HUES64 (cell line): ENCODE measurements around the gene SNX2.

ENCODE experiments used
- H3K27ac ChIP-seq: 2 replicates; pipeline ENCODE4 v1.7.0; 2013; ENCODE audit warnings: low read depth, low read length, inconsistent platforms
- H3K27me3 ChIP-seq: 2 replicates; pipeline ENCODE4 v1.6.1; 2013; ENCODE audit warnings: mild to moderate bottlenecking, low read length; ENCODE audit not compliant: insufficient read depth
- H3K36me3 ChIP-seq: 2 replicates; pipeline ENCODE4 v1.6.1; 2013; ENCODE audit warnings: mild to moderate bottlenecking, low read length; ENCODE audit not compliant: insufficient read depth
- H3K4me1 ChIP-seq: 2 replicates; pipeline ENCODE4 v1.6.1; 2013; ENCODE audit warnings: mild to moderate bottlenecking, low read length, moderate library complexity; ENCODE audit not compliant: insufficient read depth
- H3K4me3 ChIP-seq: 2 replicates; pipeline ENCODE4 v1.5.1; 2013; ENCODE audit warnings: mild to moderate bottlenecking, low read length, moderate library complexity
- H3K9ac ChIP-seq: 2 replicates; pipeline ENCODE4 v1.6.1; 2013; ENCODE audit warnings: mild to moderate bottlenecking, low read depth, low read length
- H3K9me3 ChIP-seq: 2 replicates; pipeline ENCODE4 v1.6.1; 2013; ENCODE audit warnings: low read depth, low read length; ENCODE audit not compliant: insufficient read depth
- WGBS: fragments of 150-250, 120-280 bp; methylation state at CpG from one replicate; pipeline ENCODE4 v1.1.7; 2013; ENCODE audit warnings: missing lambda C conversion rate; 5-methylcytosine and 5-hydroxymethylcytosine counted together

SNX2 gene

DNA sequence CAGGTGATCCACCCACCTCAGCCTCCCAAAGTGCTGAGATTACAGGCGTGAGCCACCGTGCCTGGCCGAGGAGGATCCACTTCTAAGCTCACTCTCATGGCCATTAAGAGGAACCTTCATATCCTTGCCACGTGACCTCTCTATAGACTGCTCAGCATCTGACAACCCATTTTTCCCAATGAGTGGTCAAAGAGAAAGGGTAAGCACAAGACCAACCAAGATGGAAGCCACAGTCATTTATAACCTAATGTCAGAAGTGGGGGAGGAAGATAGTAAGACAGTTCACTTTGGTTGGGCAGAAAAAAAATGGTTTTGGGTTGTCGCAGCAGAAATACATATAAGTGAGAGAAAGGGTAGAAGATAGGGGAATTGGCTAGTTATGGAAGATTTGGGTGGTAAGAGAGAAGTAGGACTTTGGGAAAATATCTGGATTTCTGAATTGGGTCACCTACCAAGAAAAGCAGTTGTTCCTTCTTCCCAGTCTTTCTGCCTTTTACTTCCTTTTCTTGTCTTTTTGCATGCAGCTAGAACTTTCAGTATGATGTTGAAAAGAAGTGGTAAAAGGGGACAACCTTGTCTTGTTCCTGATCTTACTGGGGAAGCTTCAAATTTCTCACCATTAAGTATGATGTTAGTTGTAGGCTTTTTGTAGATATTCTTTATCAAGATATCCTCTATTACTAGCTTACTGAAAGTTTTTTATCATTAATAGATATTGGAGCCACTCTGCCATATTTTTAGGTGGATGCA, 15.6 kb downstream of the SNX2 start:
- H3K4me1 ChIP-seq, result no peaks in the 10 kb centered on the region
- peaks cover 5% of the 10 kb centered on the region; the same call in 1 of the 2 replicates for H3K9me3 ChIP-seq
- H3K9ac ChIP-seq, result no peak overlapping the region
- no peak overlapping the region for H3K4me3 ChIP-seq
- H3K27me3 ChIP-seq, result no peaks in the 10 kb centered on the region
- 98% methylated on average over 5 of the region's 5 CpGs for WGBS
- H3K27ac ChIP-seq, result no peak overlapping the region
- peaks cover 10% of the 10 kb centered on the region for H3K36me3 ChIP-seq

DNA sequence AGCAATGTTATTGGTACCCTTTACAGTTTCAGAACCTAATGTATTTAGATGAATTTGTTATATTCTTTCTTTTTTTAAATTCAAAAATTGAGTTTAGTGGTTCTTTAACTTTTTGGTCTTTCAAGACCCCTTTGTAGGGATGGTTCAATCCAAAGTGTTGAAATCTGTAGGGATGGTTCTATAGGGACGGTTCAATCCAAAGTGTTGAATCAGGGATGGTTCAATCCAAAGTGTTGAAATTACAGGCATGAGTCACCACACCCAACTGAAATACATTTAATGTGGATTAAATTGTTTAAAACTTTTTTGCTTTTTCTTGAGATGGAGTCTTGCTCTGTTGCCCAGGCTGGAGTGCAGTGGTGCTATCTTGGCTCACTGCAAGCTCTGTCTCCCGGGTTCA, 30.6 kb downstream of the SNX2 start:
- 100% methylated on average over 2 of the region's 2 CpGs for WGBS
- no peaks in the 10 kb centered on the region for H3K9me3 ChIP-seq
- H3K9ac ChIP-seq, result no peak overlapping the region
- no peak overlapping the region for H3K27ac ChIP-seq
- no peak overlapping the region for H3K4me3 ChIP-seq
- H3K36me3 ChIP-seq, result peaks cover 70% of the 10 kb centered on the region
- H3K4me1 ChIP-seq, result peaks cover 14% of the 10 kb centered on the region; the same call in 1 of the 2 replicates
- H3K27me3 ChIP-seq, result no peaks in the 10 kb centered on the region

DNA sequence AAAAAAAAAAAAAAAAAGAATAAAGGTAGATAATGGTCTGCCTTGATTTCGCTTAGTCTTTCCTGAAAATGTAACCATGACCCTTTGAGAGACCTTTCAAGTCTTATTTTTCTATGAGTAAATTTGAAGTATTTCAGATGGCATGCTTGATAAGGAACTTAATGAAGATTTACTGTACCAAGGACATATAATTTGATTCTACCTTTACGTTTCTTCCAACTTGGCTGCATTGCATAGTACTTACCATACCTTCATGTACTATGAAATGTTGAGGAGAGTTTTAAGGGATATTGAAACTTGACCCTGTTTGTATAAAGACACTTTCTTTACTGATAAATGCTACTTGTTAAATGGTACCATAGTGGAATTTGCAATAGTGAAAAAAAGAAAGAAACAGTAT, 35.5 kb downstream of the SNX2 start:
- whole genome bisulfite sequencing, result 92% methylated on average over 1 of the region's 2 CpGs
- Histone ChIP-seq H3K4me3 (no peak overlapping the region), H3K9me3 (no peaks in the 10 kb centered on the region), H3K9ac (no peak overlapping the region), H3K36me3 (peaks cover 30% of the 10 kb centered on the region), H3K27me3 (no peaks in the 10 kb centered on the region), H3K27ac (no peak overlapping the region), H3K4me1 (peaks cover 17% of the 10 kb centered on the region; the same call in 1 of the 2 replicates)

DNA sequence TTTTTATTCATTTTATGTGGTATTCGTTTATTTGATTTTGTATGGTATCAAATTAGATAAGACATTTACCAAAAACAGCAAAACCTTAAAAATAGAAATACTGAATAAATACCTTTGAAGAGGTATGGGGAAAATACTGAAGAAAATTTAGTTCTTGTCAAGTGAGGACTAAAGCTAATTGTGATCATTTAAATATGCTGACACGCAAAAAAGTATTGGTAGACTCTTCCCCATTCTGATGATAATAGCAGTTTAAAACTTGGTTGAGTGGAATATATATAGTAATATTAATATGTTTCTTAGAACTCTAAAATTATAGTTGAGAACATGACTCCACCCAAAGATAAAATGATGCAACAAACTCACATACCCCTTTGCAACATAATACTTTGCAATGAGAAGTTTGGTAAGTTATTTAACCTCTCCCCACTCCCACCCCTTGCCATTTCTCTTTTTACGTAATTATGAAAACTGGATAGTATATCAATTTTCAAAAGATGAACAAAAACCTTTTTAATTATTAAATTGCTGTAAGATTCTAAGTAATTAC, 40.4 kb downstream of the SNX2 start:
- no peak overlapping the region for H3K4me3 ChIP-seq
- no peak overlapping the region for H3K9ac ChIP-seq
- WGBS, result 94% methylated on average over 1 of the region's 3 CpGs
- H3K27me3 ChIP-seq, result no peaks in the 10 kb centered on the region
- H3K36me3 ChIP-seq, result peaks cover 23% of the 10 kb centered on the region
- H3K27ac ChIP-seq, result no peak overlapping the region
- no peaks in the 10 kb centered on the region for H3K9me3 ChIP-seq
- peaks cover 21% of the 10 kb centered on the region for H3K4me1 ChIP-seq

DNA sequence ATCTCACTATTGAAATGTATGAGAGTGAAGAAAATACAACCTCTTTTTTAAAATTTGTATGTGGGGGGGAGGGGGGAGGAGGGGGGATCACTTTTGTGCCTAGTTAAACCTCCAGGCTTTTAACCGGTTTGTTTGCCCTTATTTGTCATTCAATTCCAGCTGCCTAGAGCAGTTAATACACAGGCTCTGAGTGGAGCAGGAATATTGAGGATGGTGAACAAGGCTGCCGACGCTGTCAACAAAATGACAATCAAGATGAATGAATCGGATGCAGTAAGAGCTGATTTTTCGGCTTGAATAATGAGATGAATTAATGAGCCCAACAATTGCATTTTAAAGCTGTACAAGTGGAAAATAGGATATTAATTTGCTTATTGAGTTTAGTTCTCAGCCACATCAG, 41.9 kb downstream of the SNX2 start:
- Histone ChIP-seq H3K4me1 (peaks cover 16% of the 10 kb centered on the region), H3K36me3 (peaks cover 23% of the 10 kb centered on the region), H3K27ac (no peak overlapping the region), H3K9me3 (no peaks in the 10 kb centered on the region), H3K27me3 (no peaks in the 10 kb centered on the region), H3K9ac (no peak overlapping the region), H3K4me3 (no peak overlapping the region)
- WGBS, result 51% methylated on average over 5 of the region's 5 CpGs

DNA sequence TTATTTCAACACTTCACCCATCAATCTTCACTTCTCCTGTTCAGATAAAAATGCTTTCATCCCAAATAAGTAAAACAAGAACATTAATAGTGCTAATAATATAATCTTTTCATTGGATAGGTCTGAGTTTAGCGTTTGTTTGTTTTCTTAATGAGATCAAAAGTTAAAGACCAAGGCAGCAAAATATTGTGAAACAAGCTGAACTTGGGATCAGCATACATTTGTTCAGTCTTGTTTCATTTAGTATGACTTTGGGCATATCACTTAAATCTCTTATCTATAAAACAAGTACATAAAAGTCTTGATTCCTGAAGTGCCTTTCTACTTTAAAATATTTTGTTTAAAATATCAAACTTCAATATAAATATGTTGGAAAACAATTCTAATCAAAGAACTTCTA, 57.1 kb downstream of the SNX2 start:
- no peaks in the 10 kb centered on the region for H3K9me3 ChIP-seq
- WGBS, result 60% methylated on average over 1 of the region's 1 CpG
- H3K27ac ChIP-seq, result no peak overlapping the region
- peaks cover 32% of the 10 kb centered on the region for H3K36me3 ChIP-seq
- H3K27me3 ChIP-seq, result no peaks in the 10 kb centered on the region
- H3K9ac ChIP-seq, result no peak overlapping the region
- H3K4me3 ChIP-seq, result no peak overlapping the region
- no peaks in the 10 kb centered on the region for H3K4me1 ChIP-seq

DNA sequence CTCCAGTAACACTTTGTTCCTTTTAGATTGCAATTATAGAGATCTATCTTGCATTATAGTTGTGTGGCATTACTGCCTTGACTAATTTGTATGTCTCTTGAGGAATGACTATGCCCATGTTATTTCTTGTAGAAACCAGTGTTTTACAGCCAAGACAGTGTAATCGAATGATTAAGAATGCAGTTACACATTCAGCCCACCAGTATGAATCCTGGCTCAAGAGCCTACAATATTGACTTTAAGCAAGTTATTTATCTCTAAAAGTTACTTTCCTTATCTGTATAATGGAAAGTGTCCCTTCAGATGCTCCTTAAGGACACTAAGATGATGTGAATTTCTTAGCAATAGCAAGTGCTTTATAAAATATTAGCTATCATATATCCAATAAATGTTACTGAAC, 60.8 kb downstream of the SNX2 start:
- Histone ChIP-seq H3K4me1 (no peaks in the 10 kb centered on the region), H3K9ac (no peak overlapping the region), H3K9me3 (no peaks in the 10 kb centered on the region), H3K27ac (no peak overlapping the region), H3K27me3 (no peaks in the 10 kb centered on the region), H3K36me3 (no peaks in the 10 kb centered on the region), H3K4me3 (no peak overlapping the region)
- WGBS, result 96% methylated on average over 1 of the region's 1 CpG

DNA sequence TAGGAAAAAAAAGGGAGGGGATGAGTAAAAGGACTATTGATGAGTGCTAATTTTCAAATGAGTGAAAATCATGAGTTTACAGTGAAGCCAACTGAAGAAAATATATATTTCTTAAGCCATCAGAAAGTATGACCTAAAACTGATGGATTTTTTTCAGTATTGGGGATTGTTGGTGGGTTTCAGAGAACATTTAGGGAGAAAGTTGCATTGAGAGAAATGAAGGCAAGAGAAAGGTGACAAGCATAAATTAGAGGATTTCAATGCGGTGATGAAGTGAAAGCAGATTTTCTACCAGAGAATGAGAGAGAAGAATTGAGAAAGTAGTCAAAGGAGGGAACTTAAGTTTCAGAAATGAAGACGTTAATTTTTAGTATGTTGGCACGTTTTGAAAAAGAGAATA, 62.1 kb downstream of the SNX2 start:
- no peaks in the 10 kb centered on the region for H3K4me1 ChIP-seq
- H3K36me3 ChIP-seq, result no peaks in the 10 kb centered on the region
- no peak overlapping the region for H3K4me3 ChIP-seq
- H3K27ac ChIP-seq, result no peak overlapping the region
- no peaks in the 10 kb centered on the region for H3K27me3 ChIP-seq
- no peak overlapping the region for H3K9ac ChIP-seq
- 97% methylated on average over 3 of the region's 3 CpGs for WGBS
- no peaks in the 10 kb centered on the region for H3K9me3 ChIP-seq

DNA sequence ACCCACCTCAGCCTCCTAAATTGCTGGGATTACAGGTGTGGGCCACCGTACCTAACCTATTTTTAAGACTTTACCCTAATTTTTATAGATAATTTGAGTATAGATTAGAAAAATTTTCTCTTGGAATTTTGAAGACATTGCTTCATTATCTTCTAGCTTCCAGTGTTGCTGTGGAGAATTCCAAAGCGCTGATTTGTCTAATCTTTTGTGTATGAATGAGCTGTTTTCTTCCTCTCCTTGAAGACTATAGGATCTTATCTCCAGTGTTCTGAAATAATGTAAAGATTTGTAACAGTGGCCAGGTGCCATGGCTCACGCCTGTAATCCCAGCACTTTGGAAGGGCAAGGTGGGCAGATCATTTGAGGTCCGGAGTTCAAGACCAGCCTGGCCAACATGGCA, 64.9 kb downstream of the SNX2 start:
- no peak overlapping the region for H3K27ac ChIP-seq
- no peaks in the 10 kb centered on the region for H3K9me3 ChIP-seq
- H3K36me3 ChIP-seq, result no peaks in the 10 kb centered on the region
- peaks cover 5% of the 10 kb centered on the region; the same call in 1 of the 2 replicates for H3K4me1 ChIP-seq
- H3K9ac ChIP-seq, result no peak overlapping the region
- WGBS, result 93% methylated on average over 3 of the region's 4 CpGs
- no peak overlapping the region for H3K4me3 ChIP-seq
- peaks cover 15% of the 10 kb centered on the region for H3K27me3 ChIP-seq

DNA sequence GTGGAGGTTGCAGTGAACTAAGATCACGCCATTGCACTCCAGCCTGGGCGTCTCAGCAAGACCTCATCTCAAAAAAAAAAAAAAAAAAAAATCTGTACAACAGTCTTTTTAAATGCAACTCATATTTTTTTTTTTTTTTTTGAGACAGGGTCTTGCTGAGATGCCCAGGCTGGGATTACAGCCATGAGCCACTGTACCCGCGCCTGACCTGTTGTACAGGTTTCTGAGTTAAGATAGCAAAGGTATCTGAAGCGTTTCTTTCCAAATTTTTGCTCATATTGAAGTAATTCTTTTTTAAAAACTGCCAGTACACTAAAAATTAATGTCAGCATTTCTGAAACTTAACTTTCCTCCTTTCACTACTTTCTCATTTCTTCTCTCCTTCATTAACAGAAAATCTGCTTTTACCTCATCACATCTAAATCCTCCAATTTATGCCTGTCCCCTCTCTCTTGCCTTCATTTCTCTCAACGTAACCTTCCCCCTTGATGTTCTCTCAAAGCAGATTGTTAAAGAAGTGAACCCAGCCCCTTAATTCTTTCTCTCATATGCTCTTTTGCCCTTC, 67.2 kb downstream of the SNX2 start:
- 91% methylated on average over 6 of the region's 6 CpGs for WGBS
- H3K27ac ChIP-seq, result no peak overlapping the region
- H3K4me3 ChIP-seq, result no peak overlapping the region
- no peaks in the 10 kb centered on the region for H3K36me3 ChIP-seq
- H3K9ac ChIP-seq, result no peak overlapping the region
- H3K27me3 ChIP-seq, result peaks cover 16% of the 10 kb centered on the region
- H3K9me3 ChIP-seq, result no peaks in the 10 kb centered on the region
- peaks cover 16% of the 10 kb centered on the region for H3K4me1 ChIP-seq

DNA sequence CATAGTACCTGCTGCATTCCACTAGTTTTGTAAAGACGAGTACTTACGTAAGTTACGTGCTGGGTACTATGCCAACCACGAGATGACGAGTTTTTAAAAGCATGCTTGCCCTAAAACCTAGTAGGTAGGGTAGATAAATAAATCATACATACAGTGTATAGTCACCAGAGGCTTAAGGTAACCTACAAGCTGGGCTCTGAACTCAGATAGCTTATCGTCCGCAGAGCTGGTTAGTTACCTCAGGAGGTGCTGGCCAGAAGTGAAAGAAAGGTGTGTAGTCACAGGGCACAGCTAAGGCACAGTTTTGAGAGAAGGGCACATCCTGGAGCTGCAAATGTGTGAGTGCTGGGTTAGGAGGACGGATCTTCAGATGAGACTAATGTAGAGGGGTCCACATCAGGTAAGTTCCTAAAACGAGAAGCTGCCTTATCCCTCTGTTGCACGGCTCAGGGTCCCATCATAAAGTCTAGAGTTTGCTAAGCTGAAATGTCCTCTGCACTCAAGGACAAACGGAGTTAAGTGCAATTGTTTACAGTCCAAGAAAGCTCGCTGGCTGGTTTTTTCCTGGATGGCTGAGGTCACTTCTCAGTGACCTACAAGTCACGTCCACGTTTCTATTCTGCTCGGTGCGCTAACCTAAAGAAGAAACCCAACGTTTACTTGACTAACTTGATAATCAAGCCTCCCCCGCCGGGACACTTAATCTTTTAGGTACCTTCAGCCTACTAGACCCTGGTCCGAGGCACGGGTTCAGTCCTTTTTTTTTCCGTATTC, 69.4 kb downstream of the SNX2 start:
- peak overlapping the region; percentile 90 for H3K4me3 ChIP-seq
- H3K4me1 ChIP-seq, result peaks cover 18% of the 10 kb centered on the region
- H3K36me3 ChIP-seq, result no peaks in the 10 kb centered on the region
- H3K27me3 ChIP-seq, result peaks cover 16% of the 10 kb centered on the region
- 68% methylated on average over 22 of the region's 22 CpGs for WGBS
- no peaks in the 10 kb centered on the region for H3K9me3 ChIP-seq
- H3K27ac ChIP-seq, result no peak overlapping the region
- peak overlapping the region; percentile 87 for H3K9ac ChIP-seq
